Astrocyte (in vitro differentiated cells and primary cell): ENCODE measurements around the gene CPNE7. TPM values are rescaled to one million over a fixed set of nuclear protein-coding genes. Genes with fewer than 3 reads are reported as not detected.

Source experiments
- DNase-seq: peaks from one replicate; pipeline ENCODE4 v3.0.0-alpha.2; 2010; ENCODE audit warnings: low read depth
- FAIRE-seq: peaks from 2 replicates; lab custom pipeline; 2011; peaks lifted over from hg19 to GRCh38; lab: Jason Lieb, UNC
- H2AFZ ChIP-seq: 2 replicates; pipeline ENCODE4 v1.6.0; 2012; ENCODE audit warnings: low read depth, low read length, inconsistent platforms
- H3K27ac ChIP-seq: 2 replicates; pipeline ENCODE4 v1.5.1; 2011; ENCODE audit warnings: low read depth, low read length, inconsistent platforms
- H3K27me3 ChIP-seq: 2 replicates; pipeline ENCODE4 v1.6.0; 2011; ENCODE audit warnings: low read length, inconsistent platforms; ENCODE audit not compliant: insufficient read depth
- H3K36me3 ChIP-seq: 2 replicates; pipeline ENCODE4 v1.5.1; 2011; ENCODE audit warnings: low read length, inconsistent platforms; ENCODE audit not compliant: insufficient read depth
- H3K4me1 ChIP-seq: 2 replicates; pipeline ENCODE4 v1.5.1; 2011; ENCODE audit warnings: low read length, inconsistent platforms; ENCODE audit not compliant: insufficient read depth
- H3K4me2 ChIP-seq: 2 replicates; pipeline ENCODE4 v1.6.0; 2012; ENCODE audit warnings: low read length, inconsistent platforms
- H3K4me3 ChIP-seq: 2 replicates; pipeline ENCODE4 v1.5.1; 2011; ENCODE audit warnings: low read depth, mild to moderate bottlenecking, low read length, inconsistent platforms; ENCODE audit not compliant: insufficient read depth
- H3K79me2 ChIP-seq: 2 replicates; pipeline ENCODE4 v1.6.0; 2012; ENCODE audit warnings: mild to moderate bottlenecking, low read length, inconsistent platforms; ENCODE audit not compliant: insufficient read depth
- H3K9ac ChIP-seq: 2 replicates; pipeline ENCODE4 v1.6.0; 2012; ENCODE audit warnings: mild to moderate bottlenecking, low read length, inconsistent platforms
- H3K9me3 ChIP-seq: 2 replicates; pipeline ENCODE4 v1.5.1; 2012; ENCODE audit warnings: low read depth, mild to moderate bottlenecking, low read length, inconsistent platforms; ENCODE audit not compliant: insufficient read depth
- H4K20me1 ChIP-seq: 2 replicates; pipeline ENCODE4 v1.6.0; 2012; ENCODE audit warnings: low read length, inconsistent platforms; ENCODE audit not compliant: insufficient read depth
- H3K27ac Mint-ChIP-seq: one replicate; pipeline ENCODE4 v1.8.0; 2021; ENCODE audit warnings: mild to moderate bottlenecking, mixed read lengths; ENCODE audit not compliant: unreplicated experiment
- H3K27me3 Mint-ChIP-seq: one replicate; pipeline ENCODE4 v1.8.0; 2021; ENCODE audit warnings: low read depth, mixed read lengths; ENCODE audit not compliant: unreplicated experiment
- H3K36me3 Mint-ChIP-seq: one replicate; pipeline ENCODE4 v1.8.0; 2021; ENCODE audit warnings: low read depth, mixed read lengths; ENCODE audit not compliant: unreplicated experiment
- H3K4me1 Mint-ChIP-seq: one replicate; pipeline ENCODE4 v1.8.0; 2021; ENCODE audit warnings: low read depth, mixed read lengths; ENCODE audit not compliant: unreplicated experiment
- H3K4me3 Mint-ChIP-seq: one replicate; pipeline ENCODE4 v1.8.0; 2021; ENCODE audit warnings: mild to moderate bottlenecking, moderate library complexity, mixed read lengths; ENCODE audit not compliant: unreplicated experiment
- H3K9me3 Mint-ChIP-seq: one replicate; pipeline ENCODE4 v1.8.0; 2021; ENCODE audit warnings: mild to moderate bottlenecking, mixed read lengths; ENCODE audit not compliant: unreplicated experiment
- EZH2 ChIP-seq: IDR thresholded peaks from 2 replicates; pipeline ENCODE4 v1.6.1; 2012; ENCODE audit warnings: mild to moderate bottlenecking, low read length, inconsistent platforms; ENCODE audit not compliant: insufficient read depth
- total RNA-seq: library from RNA; stranded (reverse); gene quantifications from 2 replicates; pipeline ENCODE4 v1.2.1, GENCODE V29; 2021
- TF ChIP-seq, protein P1 (sequence below): IDR thresholded peaks from 2 replicates; pipeline ENCODE4 v1.5.1; 2011; ENCODE audit warnings: low read depth, mild to moderate bottlenecking, inconsistent platforms, low read length, moderate library complexity; ENCODE audit not compliant: insufficient read depth

The CPNE7 gene
- total RNA-seq, 1 donor from 2014 or later = 7.5 TPM

DNA sequence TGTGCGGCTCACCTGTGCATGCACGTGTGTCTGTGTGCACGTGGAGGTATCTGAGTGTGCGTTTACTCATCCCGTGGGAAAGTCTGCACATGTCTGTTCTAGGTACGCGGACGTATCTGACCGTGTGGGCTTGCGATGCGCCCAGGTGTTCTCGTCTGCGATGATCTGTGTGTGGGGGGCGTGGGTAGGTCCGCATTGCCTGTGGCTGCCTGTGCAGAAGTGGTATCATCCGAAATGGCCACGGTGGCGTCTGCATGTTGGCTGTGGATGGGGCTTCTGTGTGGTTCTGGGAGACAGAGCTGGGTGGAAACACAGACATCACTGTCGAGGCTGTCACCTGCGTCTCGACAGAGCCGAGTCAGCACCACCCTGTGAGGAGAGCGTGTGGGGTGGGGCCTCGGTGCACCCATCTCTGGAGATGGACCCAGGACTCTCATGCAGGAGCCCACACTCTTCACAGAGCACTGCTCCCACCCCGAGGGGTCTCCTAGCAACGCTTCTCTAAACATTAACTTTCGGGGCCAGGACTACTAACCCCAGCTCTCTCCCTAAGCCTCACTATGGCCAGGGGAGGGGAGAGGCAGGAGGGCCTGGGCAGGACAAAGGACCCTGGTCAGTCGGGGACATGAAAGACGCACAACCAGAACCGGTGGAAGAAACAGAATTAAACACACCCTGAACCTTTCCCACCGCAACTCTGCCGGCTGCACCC lies 46.3 kb downstream of the CPNE7 start:
- H4K20me1 ChIP-seq = no peaks in the 10 kb centered on the region
- FAIRE-seq (no peak), DNase-seq (no peak)
- H3K9ac ChIP-seq = no peak overlapping the region
- H3K27me3 Mint-ChIP-seq = peaks cover 28% of the 10 kb centered on the region
- no peak for TF ChIP-seq EZH2
- TF ChIP-seq, protein P1, sequence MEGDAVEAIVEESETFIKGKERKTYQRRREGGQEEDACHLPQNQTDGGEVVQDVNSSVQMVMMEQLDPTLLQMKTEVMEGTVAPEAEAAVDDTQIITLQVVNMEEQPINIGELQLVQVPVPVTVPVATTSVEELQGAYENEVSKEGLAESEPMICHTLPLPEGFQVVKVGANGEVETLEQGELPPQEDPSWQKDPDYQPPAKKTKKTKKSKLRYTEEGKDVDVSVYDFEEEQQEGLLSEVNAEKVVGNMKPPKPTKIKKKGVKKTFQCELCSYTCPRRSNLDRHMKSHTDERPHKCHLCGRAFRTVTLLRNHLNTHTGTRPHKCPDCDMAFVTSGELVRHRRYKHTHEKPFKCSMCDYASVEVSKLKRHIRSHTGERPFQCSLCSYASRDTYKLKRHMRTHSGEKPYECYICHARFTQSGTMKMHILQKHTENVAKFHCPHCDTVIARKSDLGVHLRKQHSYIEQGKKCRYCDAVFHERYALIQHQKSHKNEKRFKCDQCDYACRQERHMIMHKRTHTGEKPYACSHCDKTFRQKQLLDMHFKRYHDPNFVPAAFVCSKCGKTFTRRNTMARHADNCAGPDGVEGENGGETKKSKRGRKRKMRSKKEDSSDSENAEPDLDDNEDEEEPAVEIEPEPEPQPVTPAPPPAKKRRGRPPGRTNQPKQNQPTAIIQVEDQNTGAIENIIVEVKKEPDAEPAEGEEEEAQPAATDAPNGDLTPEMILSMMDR = no peak
- no peaks in the 10 kb centered on the region for H3K9me3 ChIP-seq
- H3K36me3 ChIP-seq = no peaks in the 10 kb centered on the region
- H3K27ac Mint-ChIP-seq = no peak overlapping the region
- H3K9me3 Mint-ChIP-seq = no peaks in the 10 kb centered on the region
- no peak overlapping the region for H3K4me3 ChIP-seq
- peaks cover 6% of the 10 kb centered on the region for H3K4me1 ChIP-seq
- H2AFZ ChIP-seq = no peak overlapping the region
- no peak overlapping the region for H3K4me3 Mint-ChIP-seq
- H3K36me3 Mint-ChIP-seq = no peaks in the 10 kb centered on the region
- no peak overlapping the region for H3K4me2 ChIP-seq
- H3K27ac ChIP-seq = no peak overlapping the region
- no peaks in the 10 kb centered on the region for H3K79me2 ChIP-seq
- H3K27me3 ChIP-seq = peaks cover 23% of the 10 kb centered on the region
- H3K4me1 Mint-ChIP-seq = peaks cover 7% of the 10 kb centered on the region

DNA sequence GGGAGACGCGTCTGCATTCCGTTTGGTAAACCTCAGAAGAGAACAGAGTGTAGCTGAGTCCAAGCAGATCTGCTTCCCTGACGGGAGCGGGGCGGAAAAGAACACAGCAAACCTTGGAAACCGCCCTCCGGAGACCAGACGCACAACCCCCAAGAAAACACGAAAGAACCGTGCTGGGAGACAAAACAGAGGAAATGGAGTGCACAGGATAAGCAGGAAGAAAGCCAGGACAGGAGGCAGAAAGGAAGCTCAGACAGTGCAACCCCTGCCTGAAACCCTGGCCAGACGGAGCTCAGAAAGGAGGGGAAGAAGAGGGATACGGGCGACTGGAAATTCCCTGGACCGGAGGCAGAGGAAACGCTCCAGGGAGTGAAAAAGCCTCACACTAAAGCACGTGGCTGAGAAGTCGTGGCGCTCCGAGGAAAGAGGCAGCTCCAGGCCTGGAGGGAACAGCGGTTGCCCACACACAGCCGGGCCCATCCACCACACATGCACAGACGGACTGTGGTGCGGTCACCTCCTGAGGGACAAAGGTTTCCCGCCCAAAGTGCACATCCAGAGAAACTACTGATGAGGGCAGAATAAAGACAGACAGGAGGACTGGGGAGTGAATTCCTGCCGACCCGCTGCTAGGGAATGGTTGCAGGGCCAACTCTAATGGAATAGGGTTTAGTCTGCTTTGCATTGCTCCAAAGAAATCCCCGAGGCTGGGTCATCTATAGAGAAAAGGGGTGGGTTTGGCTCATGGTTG lies 48.1 kb downstream of the CPNE7 start:
- H3K4me1 Mint-ChIP-seq = peaks cover 7% of the 10 kb centered on the region
- Histone ChIP-seq H3K27me3 (peaks cover 23% of the 10 kb centered on the region), H3K4me1 (peaks cover 6% of the 10 kb centered on the region), H3K27ac (no peak overlapping the region), H3K4me3 (no peak overlapping the region), H3K79me2 (no peaks in the 10 kb centered on the region), H3K9ac (no peak overlapping the region), H3K9me3 (no peaks in the 10 kb centered on the region), H4K20me1 (no peaks in the 10 kb centered on the region), H3K36me3 (no peaks in the 10 kb centered on the region), H2AFZ (peak overlapping the region; percentile 72), H3K4me2 (peak overlapping the region; percentile 50)
- H3K27me3 Mint-ChIP-seq = peaks cover 25% of the 10 kb centered on the region
- no peaks in the 10 kb centered on the region for H3K9me3 Mint-ChIP-seq
- TF ChIP-seq EZH2 = peak; percentile 11
- TF ChIP-seq, protein P1 = no peak
- no peak for FAIRE-seq
- no peaks in the 10 kb centered on the region for H3K36me3 Mint-ChIP-seq
- H3K27ac Mint-ChIP-seq = peak overlapping the region; percentile 10
- no peak overlapping the region for H3K4me3 Mint-ChIP-seq
- DNase-seq = no peak
